Measurements from ENCODE around the gene SOX30. TPM values are rescaled to one million over a fixed set of nuclear protein-coding genes. Genes with fewer than 3 reads are reported as not detected.

The SOX30 gene
- total RNA-seq, 1 donor from 2014 or later: not detected

DNA sequence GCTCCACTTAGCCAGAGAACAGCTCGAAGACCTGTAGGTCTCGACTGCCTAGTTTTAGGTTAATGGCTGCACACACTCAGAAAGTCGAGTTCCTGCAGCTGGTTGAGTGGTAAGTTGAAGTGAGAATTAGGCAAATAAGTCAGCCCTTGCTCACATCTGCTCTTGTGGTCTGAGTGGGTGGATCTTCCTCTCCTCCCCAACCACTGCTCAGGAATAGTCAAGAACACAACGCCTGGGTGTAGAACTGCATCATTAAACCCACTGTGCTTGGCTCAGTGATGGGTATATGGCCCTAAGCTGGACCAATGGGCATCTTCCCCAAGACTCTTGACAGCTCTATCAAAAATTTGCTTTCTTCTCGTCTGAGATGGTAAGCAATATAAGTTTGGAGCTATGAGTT lies 55.8 kb downstream of the SOX30 start:
- DNase-seq: no peak
- Mint-ChIP-seq H3K9me3 (ENCODE audit: unreplicated experiment) (no peaks in the 10 kb centered on the region), H3K27ac (ENCODE audit: unreplicated experiment) (no peak overlapping the region), H3K36me3 (ENCODE audit: unreplicated experiment) (no peaks in the 10 kb centered on the region), H3K4me3 (ENCODE audit: unreplicated experiment) (no peak overlapping the region), H3K4me1 (ENCODE audit: low read depth, unreplicated experiment) (peaks cover 12% of the 10 kb centered on the region), H3K27me3 (ENCODE audit: unreplicated experiment) (no peaks in the 10 kb centered on the region)
- TF ChIP-seq, protein P1, sequence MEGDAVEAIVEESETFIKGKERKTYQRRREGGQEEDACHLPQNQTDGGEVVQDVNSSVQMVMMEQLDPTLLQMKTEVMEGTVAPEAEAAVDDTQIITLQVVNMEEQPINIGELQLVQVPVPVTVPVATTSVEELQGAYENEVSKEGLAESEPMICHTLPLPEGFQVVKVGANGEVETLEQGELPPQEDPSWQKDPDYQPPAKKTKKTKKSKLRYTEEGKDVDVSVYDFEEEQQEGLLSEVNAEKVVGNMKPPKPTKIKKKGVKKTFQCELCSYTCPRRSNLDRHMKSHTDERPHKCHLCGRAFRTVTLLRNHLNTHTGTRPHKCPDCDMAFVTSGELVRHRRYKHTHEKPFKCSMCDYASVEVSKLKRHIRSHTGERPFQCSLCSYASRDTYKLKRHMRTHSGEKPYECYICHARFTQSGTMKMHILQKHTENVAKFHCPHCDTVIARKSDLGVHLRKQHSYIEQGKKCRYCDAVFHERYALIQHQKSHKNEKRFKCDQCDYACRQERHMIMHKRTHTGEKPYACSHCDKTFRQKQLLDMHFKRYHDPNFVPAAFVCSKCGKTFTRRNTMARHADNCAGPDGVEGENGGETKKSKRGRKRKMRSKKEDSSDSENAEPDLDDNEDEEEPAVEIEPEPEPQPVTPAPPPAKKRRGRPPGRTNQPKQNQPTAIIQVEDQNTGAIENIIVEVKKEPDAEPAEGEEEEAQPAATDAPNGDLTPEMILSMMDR (IDR thresholded peaks at IDR 0.05; ENCODE audit: partially characterized antibody, unreplicated experiment): no peak

DNA sequence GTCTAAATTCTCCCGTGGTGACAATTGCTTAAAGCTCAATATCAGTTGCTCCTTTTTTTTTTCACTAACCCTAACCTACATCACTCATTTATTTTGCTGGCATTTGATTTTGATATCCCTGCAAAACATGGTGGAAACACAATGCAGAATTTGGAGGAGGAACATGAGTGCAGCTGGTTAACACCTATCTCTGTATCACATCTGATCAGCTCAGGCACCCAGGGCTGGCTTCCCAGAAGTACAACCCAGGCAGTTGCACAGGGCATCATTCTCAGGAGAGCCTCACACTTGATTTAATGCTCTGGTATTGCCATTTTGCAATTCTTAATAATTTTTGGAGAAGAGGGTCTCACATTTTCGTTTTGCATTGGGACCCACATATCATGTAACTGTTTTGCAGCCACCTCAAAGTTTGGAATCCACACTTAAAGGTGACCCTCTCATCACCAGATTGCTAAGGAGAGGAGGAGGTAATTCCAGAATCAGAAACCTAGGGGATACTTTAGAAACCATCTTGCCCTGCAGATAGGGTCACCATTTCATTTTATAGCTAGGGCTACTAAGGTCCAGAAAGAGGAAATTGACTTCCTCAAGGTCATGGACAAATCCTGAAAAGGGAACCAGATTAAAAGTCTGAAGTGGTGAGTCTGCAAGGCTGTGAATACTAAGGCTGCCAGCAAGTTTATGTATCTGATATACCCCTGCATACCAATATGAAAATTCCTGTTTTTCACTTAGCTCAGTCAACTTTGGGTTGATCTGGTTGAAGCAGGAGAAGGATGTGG lies 57.4 kb downstream of the SOX30 start:
- Mint-ChIP-seq H3K9me3 (ENCODE audit: unreplicated experiment) (no peaks in the 10 kb centered on the region), H3K36me3 (ENCODE audit: unreplicated experiment) (no peaks in the 10 kb centered on the region), H3K4me1 (ENCODE audit: low read depth, unreplicated experiment) (peaks cover 12% of the 10 kb centered on the region), H3K27ac (ENCODE audit: unreplicated experiment) (no peak overlapping the region), H3K27me3 (ENCODE audit: unreplicated experiment) (no peaks in the 10 kb centered on the region), H3K4me3 (ENCODE audit: unreplicated experiment) (no peak overlapping the region)
- no peak for DNase-seq
- TF ChIP-seq, protein P1 (IDR thresholded peaks at IDR 0.05; ENCODE audit: partially characterized antibody, unreplicated experiment): no peak

DNA sequence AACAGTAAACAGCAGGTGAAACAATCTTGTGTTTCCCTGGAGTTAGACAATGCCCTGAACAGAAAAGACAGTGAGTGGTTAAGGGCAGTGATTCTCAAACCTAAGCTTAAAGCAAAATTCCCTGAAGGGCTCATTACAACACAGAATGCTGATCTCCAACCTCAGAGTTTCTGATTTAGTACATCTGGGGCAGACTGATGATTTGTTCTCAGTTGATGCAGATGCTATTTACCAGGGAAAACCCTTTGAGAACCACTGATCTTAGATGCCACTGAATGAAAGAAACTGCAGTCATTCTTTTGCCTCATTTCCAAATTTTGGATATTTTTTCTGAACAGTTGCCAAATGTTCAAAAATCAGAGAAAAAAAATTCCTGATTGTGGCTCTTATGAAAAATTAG lies 58.0 kb downstream of the SOX30 start:
- peaks cover 12% of the 10 kb centered on the region for H3K4me1 Mint-ChIP-seq (ENCODE audit: low read depth, unreplicated experiment)
- H3K27me3 Mint-ChIP-seq (ENCODE audit: unreplicated experiment): no peaks in the 10 kb centered on the region
- no peak overlapping the region for H3K4me3 Mint-ChIP-seq (ENCODE audit: unreplicated experiment)
- no peak overlapping the region for H3K27ac Mint-ChIP-seq (ENCODE audit: unreplicated experiment)
- H3K36me3 Mint-ChIP-seq (ENCODE audit: unreplicated experiment): no peaks in the 10 kb centered on the region
- no peak for DNase-seq
- H3K9me3 Mint-ChIP-seq (ENCODE audit: unreplicated experiment): no peaks in the 10 kb centered on the region
- TF ChIP-seq, protein P1 (IDR thresholded peaks at IDR 0.05; ENCODE audit: partially characterized antibody, unreplicated experiment): no peak

DNA sequence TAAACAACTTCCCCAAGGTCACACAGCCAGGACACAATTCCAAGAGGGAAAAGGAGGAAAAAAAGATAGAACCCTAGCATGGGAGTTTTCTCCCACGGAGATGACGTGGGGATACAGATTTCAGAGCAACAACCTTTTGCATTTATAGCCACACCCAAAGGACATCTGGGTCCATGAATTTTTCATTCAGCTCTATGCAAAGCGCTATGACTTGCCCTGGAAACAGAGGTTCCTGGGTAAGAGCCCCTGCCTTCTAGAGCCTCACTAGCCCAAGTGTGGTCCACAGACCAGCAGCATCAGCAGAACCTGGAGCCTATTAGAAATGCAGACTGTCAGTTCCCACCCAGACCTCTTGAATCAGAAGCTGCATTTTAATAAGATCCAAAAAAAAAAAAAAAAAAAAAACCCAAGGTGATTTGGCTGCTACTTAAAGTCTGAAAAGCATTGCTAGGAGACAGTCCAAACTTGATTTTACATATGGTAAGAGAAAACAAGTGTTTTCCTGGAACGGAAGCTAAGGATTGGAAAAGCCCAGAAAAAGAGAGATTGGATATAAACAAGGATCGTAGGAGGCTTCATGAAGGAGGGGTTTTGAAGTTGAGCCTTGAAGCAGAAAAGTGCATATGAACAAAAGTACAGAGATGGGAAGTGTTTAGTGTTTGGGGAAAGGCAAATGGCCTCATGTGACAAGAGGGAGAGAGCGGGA lies 59.0 kb downstream of the SOX30 start:
- TF ChIP-seq, protein P1 (IDR thresholded peaks at IDR 0.05; ENCODE audit: partially characterized antibody, unreplicated experiment): no peak
- Mint-ChIP-seq H3K4me1 (ENCODE audit: low read depth, unreplicated experiment) (peaks cover 12% of the 10 kb centered on the region), H3K4me3 (ENCODE audit: unreplicated experiment) (no peak overlapping the region), H3K36me3 (ENCODE audit: unreplicated experiment) (no peaks in the 10 kb centered on the region), H3K27me3 (ENCODE audit: unreplicated experiment) (no peaks in the 10 kb centered on the region), H3K9me3 (ENCODE audit: unreplicated experiment) (no peaks in the 10 kb centered on the region), H3K27ac (ENCODE audit: unreplicated experiment) (no peak overlapping the region)
- DNase-seq: no peak

GRCh38 chr5:157592594-157592993 lies 59.6 kb downstream of the SOX30 start:
- TF ChIP-seq, protein P1 (IDR thresholded peaks at IDR 0.05; ENCODE audit: partially characterized antibody, unreplicated experiment): no peak
- no peaks in the 10 kb centered on the region for H3K9me3 Mint-ChIP-seq (ENCODE audit: unreplicated experiment)
- no peak overlapping the region for H3K4me3 Mint-ChIP-seq (ENCODE audit: unreplicated experiment)
- H3K36me3 Mint-ChIP-seq (ENCODE audit: unreplicated experiment): no peaks in the 10 kb centered on the region
- no peak overlapping the region for H3K27ac Mint-ChIP-seq (ENCODE audit: unreplicated experiment)
- no peak for DNase-seq
- H3K27me3 Mint-ChIP-seq (ENCODE audit: unreplicated experiment): no peaks in the 10 kb centered on the region
- peaks cover 12% of the 10 kb centered on the region for H3K4me1 Mint-ChIP-seq (ENCODE audit: low read depth, unreplicated experiment)
